ENCODE results near the gene CFDP1.

GRCh38 chr16:75481475-75481874, 48.2 kb upstream of the CFDP1 start:
- TF ChIP-seq TCF7L2 (IDR thresholded peaks at IDR 0.05; ENCODE audit: borderline replicate concordance, low read depth, low read length), result no peak
- no peak for TF ChIP-seq ZNF274 (IDR thresholded peaks at IDR 0.05; ENCODE audit: low read length)
- no peak for TF ChIP-seq ZNF274 (tag by site-specific recombination; IDR thresholded peaks at IDR 0.05; ENCODE audit: borderline replicate concordance)
- no peak for TF ChIP-seq ZNF621 (tag by site-specific recombination; IDR thresholded peaks at IDR 0.05)
